GM12892 (cell line): ENCODE measurements around the gene RHBDL2.

Source experiments
- POLR2A ChIP-seq: IDR thresholded peaks from 2 replicates; pipeline ENCODE4 v1.6.1; 2011; ENCODE audit warnings: low read depth, low read length, control low read depth
- POLR2AphosphoS5 ChIP-seq: IDR thresholded peaks from 2 replicates; pipeline ENCODE4 v1.6.1; 2011; ENCODE audit warnings: low read depth, low read length, control low read depth
- TAF1 ChIP-seq: IDR thresholded peaks from 2 replicates; pipeline ENCODE4 v1.6.1; 2011; ENCODE audit warnings: low read depth, mild to moderate bottlenecking, control low read depth, low read length, borderline replicate concordance

DNA sequence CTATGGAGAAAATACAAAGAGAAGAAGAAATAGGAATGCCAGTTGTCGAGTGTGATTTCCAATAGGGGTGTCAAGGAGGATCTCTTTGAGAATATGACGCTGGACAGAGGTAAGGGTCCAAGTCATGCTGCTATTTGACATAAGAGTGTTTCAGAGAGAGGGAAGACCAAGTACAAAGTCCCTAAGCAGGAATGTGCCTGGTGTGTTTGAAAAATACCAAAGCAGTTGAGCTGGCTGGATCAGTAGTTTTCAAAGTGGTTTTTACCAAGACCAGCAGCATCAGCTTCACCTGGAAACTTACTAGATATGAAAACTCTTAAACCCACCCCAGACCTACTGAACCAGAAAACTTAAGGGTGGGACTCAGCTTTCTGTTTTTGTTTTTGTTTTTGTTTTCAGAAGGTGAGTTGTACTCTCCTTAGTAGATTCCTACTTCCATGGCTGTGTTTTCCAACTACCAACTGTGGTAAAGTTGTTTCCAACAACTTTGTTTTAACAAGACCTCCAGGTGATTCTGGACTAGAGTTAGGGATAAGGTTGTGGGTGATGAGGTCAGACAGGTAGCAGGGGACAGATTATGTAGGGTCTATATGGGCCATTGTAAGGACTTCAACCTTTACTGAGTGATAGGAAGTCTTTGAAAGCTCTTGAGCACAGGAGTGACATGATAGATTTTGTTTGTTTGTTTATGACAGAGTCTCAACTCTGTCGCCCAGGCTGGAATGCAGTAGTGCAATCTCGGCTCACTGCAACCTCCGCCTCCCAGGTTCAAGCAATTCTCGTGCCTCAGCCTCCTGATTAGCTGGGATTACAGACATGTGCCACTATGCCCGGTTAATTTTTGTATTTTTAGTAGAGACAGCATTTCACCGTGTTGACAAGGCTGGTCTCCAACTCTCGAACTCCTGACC is 53.0 kb downstream of the RHBDL2 start:
- TF ChIP-seq POLR2AphosphoS5, result no peak
- no peak for TF ChIP-seq POLR2A
- no peak for TF ChIP-seq TAF1
